SU-DHL-6 (cell line): ENCODE results near the gene ELMO2.

ENCODE experiments used
- H2AFZ ChIP-seq: fragments of 200-600 bp; sonication (generic); 2 replicates; pipeline ENCODE4 v1.6.1; 2014; ENCODE audit warnings: low read depth, mild to moderate bottlenecking, moderate library complexity, mixed read lengths, antibody characterized with exemption, low read length; ENCODE audit not compliant: severe bottlenecking
- H3F3A ChIP-seq: fragments of 200-600 bp; shearing (Covaris generic); 2 replicates; pipeline ENCODE4 v1.6.0; 2016; ENCODE audit warnings: antibody characterized with exemption, mild to moderate bottlenecking; ENCODE audit not compliant: insufficient read depth
- H3K27ac ChIP-seq: fragments of 200-600 bp; sonication (generic); 2 replicates; pipeline ENCODE4 v1.5.1; 2016; ENCODE audit warnings: low read depth, mild to moderate bottlenecking, low read length, moderate library complexity, mixed read lengths
- H3K27me3 ChIP-seq: fragments of 200-600 bp; sonication (generic), shearing (Covaris generic); 2 replicates; pipeline ENCODE4 v1.6.0; 2014; ENCODE audit warnings: mild to moderate bottlenecking, low read length
- H3K36me3 ChIP-seq: fragments of 200-600 bp; sonication (generic); 2 replicates; pipeline ENCODE4 v1.6.1; 2014; ENCODE audit warnings: mild to moderate bottlenecking, low read length, mixed read lengths
- H3K4me2 ChIP-seq: fragments of 300-600, 200-600 bp; shearing (Covaris generic), sonication (generic); 2 replicates; pipeline ENCODE4 v1.6.0; 2014; ENCODE audit warnings: low read length, low read depth, mild to moderate bottlenecking; ENCODE audit not compliant: poor library complexity, severe bottlenecking
- H3K4me3 ChIP-seq: fragments of 200-600 bp; sonication (generic); 2 replicates; pipeline ENCODE4 v1.5.1; 2014; ENCODE audit warnings: antibody characterized with exemption, low read length, mild to moderate bottlenecking, mixed read lengths; ENCODE audit not compliant: insufficient read depth, poor library complexity, severe bottlenecking
- H3K79me2 ChIP-seq: fragments of 200-600 bp; sonication (generic); 2 replicates; pipeline ENCODE4 v1.6.1; 2014; ENCODE audit warnings: mild to moderate bottlenecking, low read length, moderate library complexity; ENCODE audit not compliant: insufficient read depth
- H3K9ac ChIP-seq: fragments of 200-600 bp; sonication (generic); 2 replicates; pipeline ENCODE4 v1.7.0; 2014; ENCODE audit warnings: mild to moderate bottlenecking, low read length
- H3K9me2 ChIP-seq: fragments of 200-600 bp; sonication (generic); replicated peaks from 2 replicates; pipeline ENCODE4 v1.6.1; 2014; ENCODE audit warnings: low read length; ENCODE audit not compliant: insufficient read depth
- H3K9me3 ChIP-seq: fragments of 200-600 bp; sonication (generic); 2 replicates; pipeline ENCODE4 v1.6.1; 2014; ENCODE audit warnings: low read length, mixed read lengths; ENCODE audit not compliant: insufficient read depth
- H4K20me1 ChIP-seq: fragments of 200-600 bp; sonication (generic); 2 replicates; pipeline ENCODE4 v1.6.1; 2014; ENCODE audit warnings: low read depth, mild to moderate bottlenecking, antibody characterized with exemption, low read length, moderate library complexity, mixed read lengths
- CTCF ChIP-seq: fragments of 200-600 bp; sonication (generic); IDR thresholded peaks from one replicate; pipeline ENCODE4 v1.5.1; 2017; ENCODE audit warnings: antibody characterized with exemption, mild to moderate bottlenecking, low read length, moderate library complexity; ENCODE audit not compliant: insufficient read depth, poor library complexity, severe bottlenecking
- EZH2phosphoT487 ChIP-seq: fragments of 200-600 bp; sonication (generic), shearing (Covaris generic); conservative IDR thresholded peaks from 2 replicates; pipeline ENCODE4 v1.6.1; 2018; ENCODE audit warnings: mild to moderate bottlenecking, antibody characterized with exemption, low read length, moderate library complexity, mixed read lengths

Gene ELMO2

GRCh38 chr20:46354207-46354555 is 52.2 kb downstream of the ELMO2 start:
- no peak overlapping the region for H3K4me3 ChIP-seq
- no peaks in the 10 kb centered on the region for H3K9me2 ChIP-seq
- no peaks in the 10 kb centered on the region for H4K20me1 ChIP-seq
- no peak overlapping the region for H3K9ac ChIP-seq
- no peak overlapping the region for H2AFZ ChIP-seq
- no peaks in the 10 kb centered on the region for H3K79me2 ChIP-seq
- no peak for TF ChIP-seq EZH2phosphoT487
- no peak for TF ChIP-seq CTCF
- H3K27ac ChIP-seq = no peak overlapping the region
- no peaks in the 10 kb centered on the region for H3K27me3 ChIP-seq
- H3K9me3 ChIP-seq = no peaks in the 10 kb centered on the region
- no peaks in the 10 kb centered on the region for H3K36me3 ChIP-seq
- no peaks in the 10 kb centered on the region for H3F3A ChIP-seq
- no peak overlapping the region for H3K4me2 ChIP-seq

GRCh38 chr20:46353500-46354206 is 52.8 kb downstream of the ELMO2 start:
- H3K9me3 ChIP-seq = no peaks in the 10 kb centered on the region
- no peak overlapping the region for H3K9ac ChIP-seq
- H3K27me3 ChIP-seq = no peaks in the 10 kb centered on the region
- H3K9me2 ChIP-seq = no peaks in the 10 kb centered on the region
- no peak overlapping the region for H3K27ac ChIP-seq
- TF ChIP-seq CTCF (no peak), EZH2phosphoT487 (no peak)
- no peaks in the 10 kb centered on the region for H3K36me3 ChIP-seq
- no peak overlapping the region for H3K4me2 ChIP-seq
- H3F3A ChIP-seq = no peaks in the 10 kb centered on the region
- H3K4me3 ChIP-seq = no peak overlapping the region
- H2AFZ ChIP-seq = no peak overlapping the region
- H4K20me1 ChIP-seq = no peaks in the 10 kb centered on the region
- H3K79me2 ChIP-seq = no peaks in the 10 kb centered on the region

- H3K36me3 ChIP-seq = no peaks in the 10 kb centered on the region
- no peak overlapping the region for H3K4me2 ChIP-seq
- H3K79me2 ChIP-seq = no peaks in the 10 kb centered on the region
- no peak for TF ChIP-seq CTCF
- no peak for TF ChIP-seq EZH2phosphoT487
- no peak overlapping the region for H3K27ac ChIP-seq
- H3K9me2 ChIP-seq = no peaks in the 10 kb centered on the region
- no peaks in the 10 kb centered on the region for H3F3A ChIP-seq
- H3K27me3 ChIP-seq = no peaks in the 10 kb centered on the region
- no peak overlapping the region for H2AFZ ChIP-seq
- no peaks in the 10 kb centered on the region for H3K9me3 ChIP-seq
- H4K20me1 ChIP-seq = no peaks in the 10 kb centered on the region
- H3K9ac ChIP-seq = no peak overlapping the region
- H3K4me3 ChIP-seq = no peak overlapping the region
Observed at GRCh38 chr20:46352370-46352938, 54.0 kb downstream of the ELMO2 start.
